Measurements from ENCODE around the gene MKRN2OS. TPM values are rescaled to one million over a fixed set of nuclear protein-coding genes. Genes with fewer than 3 reads are reported as not detected.

The MKRN2OS gene
- total RNA-seq, 3 donors from 2014 or later (not counting 1 experiment from before 2014, with no cell fraction given) = not detected

GRCh38 chr3:12585970-12586369 is 40.7 kb upstream of the MKRN2OS start:
- Histone ChIP-seq H3K27ac (ENCODE audit: low read length) (no peak overlapping the region), H3K9me3 (ENCODE audit: control insufficient read depth, insufficient read depth, low read length) (no peaks in the 10 kb centered on the region), H3K27me3 (ENCODE audit: control insufficient read depth, insufficient read depth, low read length) (no peaks in the 10 kb centered on the region), H3K36me3 (ENCODE audit: control insufficient read depth, insufficient read depth, low read length) (peaks cover 83% of the 10 kb centered on the region), H3K4me1 (ENCODE audit: control insufficient read depth, insufficient read depth, low read length) (no peaks in the 10 kb centered on the region), H3K4me3 (ENCODE audit: low read length) (no peak overlapping the region)
- whole genome bisulfite sequencing (ENCODE audit: insufficient coverage) = 85% methylated on average over 5 of the region's 5 CpGs
- Mint-ChIP-seq H3K9me3 (no peaks in the 10 kb centered on the region), H3K36me3 (no peaks in the 10 kb centered on the region), H3K27me3 (ENCODE audit: low read depth in 2 of 2) (no peaks in the 10 kb centered on the region), H3K4me1 (no peaks in the 10 kb centered on the region), H3K4me3 (no peak overlapping the region), H3K27ac (peak overlapping the region; percentile 52 to 62)
- no peak for TF ChIP-seq CTCF (IDR thresholded peaks at IDR 0.05)
- no peak for DNase-seq
- ATAC-seq = no peak
- intact Hi-C loops (cut with micrococcal nuclease) = no loop called here

GRCh38 chr3:12585181-12585580 is 39.9 kb upstream of the MKRN2OS start:
- TF ChIP-seq CTCF (IDR thresholded peaks at IDR 0.05) = no peak
- Histone ChIP-seq H3K27me3 (ENCODE audit: control insufficient read depth, insufficient read depth, low read length) (no peaks in the 10 kb centered on the region), H3K36me3 (ENCODE audit: control insufficient read depth, insufficient read depth, low read length) (peaks cover 81% of the 10 kb centered on the region), H3K27ac (ENCODE audit: low read length) (no peak overlapping the region), H3K9me3 (ENCODE audit: control insufficient read depth, insufficient read depth, low read length) (no peaks in the 10 kb centered on the region), H3K4me1 (ENCODE audit: control insufficient read depth, insufficient read depth, low read length) (no peaks in the 10 kb centered on the region), H3K4me3 (ENCODE audit: low read length) (no peak overlapping the region)
- intact Hi-C loops (cut with micrococcal nuclease) = no loop called here
- ATAC-seq (no peak), DNase-seq (no peak)
- WGBS (ENCODE audit: insufficient coverage) = 100% methylated on average over 3 of the region's 3 CpGs
- Mint-ChIP-seq H3K4me1 (no peaks in the 10 kb centered on the region), H3K27me3 (ENCODE audit: low read depth in 2 of 2) (no peaks in the 10 kb centered on the region), H3K36me3 (no peaks in the 10 kb centered on the region), H3K4me3 (no peak overlapping the region), H3K27ac (peak overlapping the region; percentile 6 to 52), H3K9me3 (no peaks in the 10 kb centered on the region)

- Histone ChIP-seq H3K4me1 (ENCODE audit: control insufficient read depth, insufficient read depth, low read length) (no peaks in the 10 kb centered on the region), H3K9me3 (ENCODE audit: control insufficient read depth, insufficient read depth, low read length) (no peaks in the 10 kb centered on the region), H3K27me3 (ENCODE audit: control insufficient read depth, insufficient read depth, low read length) (no peaks in the 10 kb centered on the region), H3K4me3 (ENCODE audit: low read length) (no peak overlapping the region), H3K36me3 (ENCODE audit: control insufficient read depth, insufficient read depth, low read length) (peaks cover 82% of the 10 kb centered on the region), H3K27ac (ENCODE audit: low read length) (no peak overlapping the region)
- DNase-seq (no peak), ATAC-seq (no peak)
- Mint-ChIP-seq H3K4me1 (peaks cover 0 to 9% of the 10 kb centered on the region in 2 donors), H3K27ac (peak overlapping the region in 1 of 2 donors; percentile 6), H3K9me3 (no peaks in the 10 kb centered on the region), H3K27me3 (ENCODE audit: low read depth in 2 of 2) (no peaks in the 10 kb centered on the region), H3K36me3 (peaks cover 8% of the 10 kb centered on the region), H3K4me3 (no peak overlapping the region)
- intact Hi-C loops (cut with micrococcal nuclease) = no loop called here
- no peak for TF ChIP-seq CTCF (IDR thresholded peaks at IDR 0.05)
- WGBS (ENCODE audit: insufficient coverage) = 81% methylated on average over 2 of the region's 2 CpGs
Observed at GRCh38 chr3:12584083-12584482, 38.8 kb upstream of the MKRN2OS start.

- DNase-seq (no peak), ATAC-seq (no peak)
- no peak for TF ChIP-seq CTCF (IDR thresholded peaks at IDR 0.05)
- Mint-ChIP-seq H3K27me3 (ENCODE audit: low read depth in 2 of 2) (no peaks in the 10 kb centered on the region), H3K4me1 (peaks cover 0 to 9% of the 10 kb centered on the region in 2 donors), H3K9me3 (no peaks in the 10 kb centered on the region), H3K27ac (no peak overlapping the region), H3K4me3 (no peak overlapping the region), H3K36me3 (peaks cover 9% of the 10 kb centered on the region)
- H3K9me3 ChIP-seq (ENCODE audit: control insufficient read depth, insufficient read depth, low read length) = no peaks in the 10 kb centered on the region
- no peak overlapping the region for H3K4me3 ChIP-seq (ENCODE audit: low read length)
- H3K27ac ChIP-seq (ENCODE audit: low read length) = no peak overlapping the region
- intact Hi-C loops (cut with micrococcal nuclease) = no loop called here
- no peaks in the 10 kb centered on the region for H3K27me3 ChIP-seq (ENCODE audit: control insufficient read depth, insufficient read depth, low read length)
- H3K4me1 ChIP-seq (ENCODE audit: control insufficient read depth, insufficient read depth, low read length) = no peaks in the 10 kb centered on the region
- H3K36me3 ChIP-seq (ENCODE audit: control insufficient read depth, insufficient read depth, low read length) = peaks cover 78% of the 10 kb centered on the region
Observed at GRCh38 chr3:12583280-12583679, 38.0 kb upstream of the MKRN2OS start.

All from natural killer cell (primary cell).